ENCODE measurements around the gene PHACTR4.
"Not testable (repeated sequence)": the region's sequence is repeated elsewhere in the genome, so short reads cannot be mapped to it uniquely, and the experiment has no call there.

PHACTR4 gene

GRCh38 chr1:28535180-28535579 lies 165.6 kb downstream of the PHACTR4 start:
- DNase-seq = no peak

- no peak for DNase-seq
Measured at GRCh38 chr1:28537457-28538199, 168.1 kb downstream of the PHACTR4 start.

- no peak for DNase-seq
Measured at GRCh38 chr1:28538286-28538685, 168.7 kb downstream of the PHACTR4 start.

- no peak for DNase-seq
Measured at GRCh38 chr1:28540651-28541050, 171.1 kb downstream of the PHACTR4 start.

GRCh38 chr1:28541414-28542015 lies 172.0 kb downstream of the PHACTR4 start:
- DNase-seq = not testable (repeated sequence)

- no peak for DNase-seq
Measured at GRCh38 chr1:28545246-28545628, 175.7 kb downstream of the PHACTR4 start.

- DNase-seq = no peak
Measured at GRCh38 chr1:28548318-28548717, 178.8 kb downstream of the PHACTR4 start.

All from NCI-H2171 (cell line).